ENCODE results near the gene GNB1. TPM values are rescaled to one million over a fixed set of nuclear protein-coding genes. Genes with fewer than 3 reads are reported as not detected.
"Not testable (repeated sequence)": the region's sequence is repeated elsewhere in the genome, so short reads cannot be mapped to it uniquely, and the experiment has no call there.

GNB1 gene
- total RNA-seq, 2 experiments from 2014 or later, result 428 to 431 TPM

GRCh38 chr1:1883890-1884289 lies 7.0 kb downstream of the GNB1 start:
- ChIA-PET POLR2A (interaction anchor here (1.4 to 1.6 kb wide), 2 partner anchors 8 to 18 kb away, joined by 3 to 4 read pairs; no protein-coding TSS in a partner anchor), CTCF (interaction anchor here (0.6 to 1.2 kb wide), 4 partner anchors 12 to 117 kb away, joined by 3 to 7 read pairs (median 4); no protein-coding TSS in a partner anchor)
- Mint-ChIP-seq H3K36me3 (ENCODE audit: low read depth) (peaks cover 39% of the 10 kb centered on the region), H3K4me1 (peaks cover 58% of the 10 kb centered on the region)
- H3K4me3 Mint-ChIP-seq, H3K27ac Mint-ChIP-seq, H3K27me3 Mint-ChIP-seq, DNase-seq, H3K9me3 Mint-ChIP-seq: not testable (repeated sequence)

GRCh38 chr1:1883092-1883873 lies 7.6 kb downstream of the GNB1 start:
- POLR2A ChIA-PET, result interaction anchor here (1.2 to 1.6 kb wide), 3 partner anchors 8 to 18 kb away, joined by 3 to 4 read pairs (median 3); no protein-coding TSS in a partner anchor

GRCh38 chr1:1881727-1882126 lies 9.2 kb downstream of the GNB1 start:
- H3K36me3 Mint-ChIP-seq (ENCODE audit: low read depth), result peaks cover 39% of the 10 kb centered on the region
- CTCF ChIA-PET, result no interaction called here
- no peak for DNase-seq
- POLR2A ChIA-PET, result interaction anchor here (1.0 to 1.3 kb wide), 3 partner anchors 10 to 17 kb away, joined by 3 read pairs; no protein-coding TSS in a partner anchor
- H3K4me3 Mint-ChIP-seq, result no peak overlapping the region
- no peaks in the 10 kb centered on the region for H3K27me3 Mint-ChIP-seq
- no peaks in the 10 kb centered on the region for H3K9me3 Mint-ChIP-seq
- peaks cover 54% of the 10 kb centered on the region for H3K4me1 Mint-ChIP-seq
- no peak overlapping the region for H3K27ac Mint-ChIP-seq

More at GRCh38 chr1:1883092-1883873, 7.6 kb downstream of the GNB1 start:
- DNase-seq, result no peak
- H3K27me3 Mint-ChIP-seq, result no peaks in the 10 kb centered on the region
- H3K27ac Mint-ChIP-seq, result no peak overlapping the region
- peaks cover 41% of the 10 kb centered on the region for H3K36me3 Mint-ChIP-seq (ENCODE audit: low read depth)
- peaks cover 58% of the 10 kb centered on the region for H3K4me1 Mint-ChIP-seq
- CTCF ChIA-PET, result interaction anchor here (0.6 to 1.2 kb wide), 4 partner anchors 12 to 117 kb away, joined by 3 to 7 read pairs (median 4); no protein-coding TSS in a partner anchor
- H3K4me3 Mint-ChIP-seq, result no peak overlapping the region
- H3K9me3 Mint-ChIP-seq, result no peaks in the 10 kb centered on the region

- peaks cover 44% of the 10 kb centered on the region for H3K36me3 Mint-ChIP-seq (ENCODE audit: low read depth)
- no peak for DNase-seq
- CTCF ChIA-PET, result no interaction called here
- POLR2A ChIA-PET, result interaction anchor here (0.6 to 1.3 kb wide), 5 partner anchors 8 to 114 kb away, joined by 3 to 4 read pairs (median 3); no protein-coding TSS in a partner anchor
- no peaks in the 10 kb centered on the region for H3K27me3 Mint-ChIP-seq
- no peak overlapping the region for H3K27ac Mint-ChIP-seq
- H3K9me3 Mint-ChIP-seq, result no peaks in the 10 kb centered on the region
- peaks cover 59% of the 10 kb centered on the region for H3K4me1 Mint-ChIP-seq
- no peak overlapping the region for H3K4me3 Mint-ChIP-seq
These were observed 10.1 kb downstream of the GNB1 start for GRCh38 chr1:1880617-1881312.

- peaks cover 65% of the 10 kb centered on the region for H3K4me1 Mint-ChIP-seq
- no peaks in the 10 kb centered on the region for H3K9me3 Mint-ChIP-seq
- CTCF ChIA-PET, result no interaction called here
- DNase-seq, result no peak
- H3K27me3 Mint-ChIP-seq, result no peaks in the 10 kb centered on the region
- no peak overlapping the region for H3K27ac Mint-ChIP-seq
- POLR2A ChIA-PET, result interaction anchor here (0.6 to 1.2 kb wide), 3 partner anchors 9 to 114 kb away, joined by 3 to 4 read pairs (median 3); no protein-coding TSS in a partner anchor
- no peak overlapping the region for H3K4me3 Mint-ChIP-seq
- H3K36me3 Mint-ChIP-seq (ENCODE audit: low read depth), result peaks cover 53% of the 10 kb centered on the region
These were observed 10.9 kb downstream of the GNB1 start for GRCh38 chr1:1879942-1880341.

GRCh38 chr1:1877865-1878436 lies 12.9 kb downstream of the GNB1 start:
- Mint-ChIP-seq H3K27ac (peak overlapping the region; percentile 1), H3K4me3 (no peak overlapping the region), H3K27me3 (no peaks in the 10 kb centered on the region), H3K9me3 (no peaks in the 10 kb centered on the region), H3K4me1 (peaks cover 56% of the 10 kb centered on the region), H3K36me3 (ENCODE audit: low read depth) (peaks cover 53% of the 10 kb centered on the region)
- no peak for DNase-seq
- ChIA-PET POLR2A (no interaction called here), CTCF (no interaction called here)

GRCh38 chr1:1876335-1876930 lies 14.5 kb downstream of the GNB1 start:
- peak overlapping the region; percentile 82 for H3K27ac Mint-ChIP-seq
- H3K4me1 Mint-ChIP-seq, result peaks cover 59% of the 10 kb centered on the region
- H3K36me3 Mint-ChIP-seq (ENCODE audit: low read depth), result peaks cover 65% of the 10 kb centered on the region
- no peaks in the 10 kb centered on the region for H3K9me3 Mint-ChIP-seq
- H3K4me3 Mint-ChIP-seq, result no peak overlapping the region
- DNase-seq, result no peak
- POLR2A ChIA-PET, result interaction anchor here (0.7 to 5.4 kb wide), 2 partner anchors 11 to 15 kb away, joined by 4 to 29 read pairs; no protein-coding TSS in a partner anchor
- no peaks in the 10 kb centered on the region for H3K27me3 Mint-ChIP-seq
- CTCF ChIA-PET, result interaction anchor here (1.2 kb wide), 1 partner anchor 11 kb away, joined by 3 read pairs; no protein-coding TSS in a partner anchor

- CTCF ChIA-PET, result interaction anchor here (1.2 kb wide), 1 partner anchor 12 kb away, joined by 3 read pairs; no protein-coding TSS in a partner anchor
- H3K4me1 Mint-ChIP-seq, result peaks cover 59% of the 10 kb centered on the region
- POLR2A ChIA-PET, result interaction anchor here (0.7 to 5.4 kb wide), 2 partner anchors 12 to 16 kb away, joined by 4 to 29 read pairs; no protein-coding TSS in a partner anchor
- no peaks in the 10 kb centered on the region for H3K27me3 Mint-ChIP-seq
- H3K4me3 Mint-ChIP-seq, result no peak overlapping the region
- peak overlapping the region; percentile 82 for H3K27ac Mint-ChIP-seq
- peaks cover 67% of the 10 kb centered on the region for H3K36me3 Mint-ChIP-seq (ENCODE audit: low read depth)
- H3K9me3 Mint-ChIP-seq, result no peaks in the 10 kb centered on the region
- no peak for DNase-seq
These were observed 15.0 kb downstream of the GNB1 start for GRCh38 chr1:1875932-1876331.

GRCh38 chr1:1874901-1875300 lies 16.0 kb downstream of the GNB1 start:
- H3K4me3 Mint-ChIP-seq, result no peak overlapping the region
- no peaks in the 10 kb centered on the region for H3K9me3 Mint-ChIP-seq
- no peaks in the 10 kb centered on the region for H3K27me3 Mint-ChIP-seq
- ChIA-PET POLR2A (interaction anchor here (1.5 to 5.4 kb wide), 2 partner anchors 10 to 13 kb away, joined by 4 to 29 read pairs; no protein-coding TSS in a partner anchor), CTCF (interaction anchor here (1.2 kb wide), 1 partner anchor 13 kb away, joined by 3 read pairs; no protein-coding TSS in a partner anchor)
- peaks cover 59% of the 10 kb centered on the region for H3K4me1 Mint-ChIP-seq
- H3K27ac Mint-ChIP-seq, result no peak overlapping the region
- peaks cover 71% of the 10 kb centered on the region for H3K36me3 Mint-ChIP-seq (ENCODE audit: low read depth)
- no peak for DNase-seq

GRCh38 chr1:1873186-1873585 lies 17.7 kb downstream of the GNB1 start:
- H3K27ac Mint-ChIP-seq, result no peak overlapping the region
- H3K36me3 Mint-ChIP-seq (ENCODE audit: low read depth), result peaks cover 67% of the 10 kb centered on the region

GRCh38 chr1:1872329-1872994 lies 18.4 kb downstream of the GNB1 start:
- POLR2A ChIA-PET, result interaction anchor here (5.4 kb wide), 1 partner anchor 15 kb away, joined by 29 read pairs; no protein-coding TSS in a partner anchor
- H3K36me3 Mint-ChIP-seq (ENCODE audit: low read depth), result peaks cover 64% of the 10 kb centered on the region
- peaks cover 44% of the 10 kb centered on the region for H3K4me1 Mint-ChIP-seq
- no peak overlapping the region for H3K4me3 Mint-ChIP-seq
- CTCF ChIA-PET, result interaction anchor here (1.0 kb wide), 1 partner anchor 19 kb away, joined by 3 read pairs; no protein-coding TSS in a partner anchor
- no peaks in the 10 kb centered on the region for H3K9me3 Mint-ChIP-seq
- H3K27me3 Mint-ChIP-seq, result no peaks in the 10 kb centered on the region
- no peak for DNase-seq
- H3K27ac Mint-ChIP-seq, result no peak overlapping the region

More at GRCh38 chr1:1873186-1873585, 17.7 kb downstream of the GNB1 start:
- POLR2A ChIA-PET, result interaction anchor here (5.4 kb wide), 1 partner anchor 15 kb away, joined by 29 read pairs; no protein-coding TSS in a partner anchor
- Mint-ChIP-seq H3K4me3 (no peak overlapping the region), H3K27me3 (no peaks in the 10 kb centered on the region), H3K9me3 (no peaks in the 10 kb centered on the region), H3K4me1 (peaks cover 51% of the 10 kb centered on the region)
- CTCF ChIA-PET, result no interaction called here
- DNase-seq, result no peak

All from activated CD4-positive, alpha-beta memory T cell treated with anti-CD3 and anti-CD28 coated beads, Interleukin-2, amount 10 ng/mL, durations not matched to agents 7 days and 5 days (primary cell).